ENCODE data around the gene JRKL.
"Not testable (repeated sequence)": the region's sequence is repeated elsewhere in the genome, so short reads cannot be mapped to it uniquely, and the experiment has no call there.

Gene JRKL

DNA sequence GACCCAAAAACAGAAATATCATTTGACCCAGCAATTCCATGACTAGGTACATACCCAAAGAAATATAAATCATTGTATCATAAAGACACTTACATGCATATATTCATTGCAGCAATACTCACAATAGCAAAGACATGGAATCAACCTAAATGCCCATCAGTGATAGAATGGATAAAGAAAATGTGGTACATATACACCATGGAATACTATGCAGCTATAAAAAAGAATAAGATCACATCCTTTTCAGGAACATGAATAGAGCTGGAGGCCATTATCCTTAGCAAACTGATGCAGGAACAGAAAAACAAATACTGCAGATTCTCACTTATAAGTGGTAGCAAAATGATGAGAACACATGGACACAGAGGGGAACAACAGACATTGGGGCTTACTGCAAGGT, 42.8 kb downstream of the JRKL start:
- not testable (repeated sequence) for H3K9me3 Mint-ChIP-seq (ENCODE audit: low read depth); H3K27ac Mint-ChIP-seq; H3K36me3 Mint-ChIP-seq; H3K4me3 Mint-ChIP-seq; H3K4me1 Mint-ChIP-seq (ENCODE audit: low read depth)
- H3K27me3 Mint-ChIP-seq = peaks cover 30% of the 10 kb centered on the region
